Keratinocyte (primary cell): ENCODE measurements around the gene TNRC6A. TPM values are rescaled to one million over a fixed set of nuclear protein-coding genes. Genes with fewer than 3 reads are reported as not detected.

ENCODE experiments used
- DNase-seq: peaks from one replicate; pipeline ENCODE4 v3.0.0-alpha.2; 2011; ENCODE audit warnings: low read depth, missing footprints, low spot score
- FAIRE-seq: peaks from 2 replicates; lab custom pipeline; 2011; peaks lifted over from hg19 to GRCh38; lab: Jason Lieb, UNC
- H2AFZ ChIP-seq: 2 replicates; pipeline ENCODE4 v1.6.0; 2012; ENCODE audit warnings: low read length, control low read depth, inconsistent platforms; ENCODE audit not compliant: control insufficient read depth
- H3K27ac ChIP-seq: 2 replicates; pipeline ENCODE4 v1.5.1; 2011; ENCODE audit warnings: low read length; ENCODE audit not compliant: control insufficient read depth, insufficient read depth
- H3K27me3 ChIP-seq: 3 replicates; pipeline ENCODE4 v1.6.0; 2011; ENCODE audit warnings: low read length; ENCODE audit not compliant: control insufficient read depth, insufficient read depth; ENCODE audit errors: extremely low read depth
- H3K36me3 ChIP-seq, 2 experiments: 2 replicates in 1 of 2; 3 replicates in 1 of 2; pipeline ENCODE4 v1.5.1; 2011; ENCODE audit warnings: low read length in 2 of 2, mild to moderate bottlenecking in 1 of 2; ENCODE audit not compliant: control insufficient read depth in 2 of 2, insufficient read depth in 2 of 2; ENCODE audit errors: extremely low read depth in 1 of 2
- H3K4me1 ChIP-seq: 3 replicates; pipeline ENCODE4 v1.5.1; 2011; ENCODE audit warnings: low read length; ENCODE audit not compliant: control insufficient read depth, insufficient read depth; ENCODE audit errors: extremely low read depth
- H3K4me2 ChIP-seq: 3 replicates; pipeline ENCODE4 v1.6.0; 2011; ENCODE audit warnings: low read depth, low read length; ENCODE audit not compliant: control insufficient read depth, insufficient read depth; ENCODE audit errors: extremely low read depth
- H3K4me3 ChIP-seq, 3 experiments: fragments of 200-600 bp in 1 of 3; sonication (generic) in 1 of 3; 2 replicates in 2 of 3; 3 replicates in 1 of 3; pipeline ENCODE4 v1.5.1; 2011 to 2016; ENCODE audit warnings: low read length in 3 of 3, mild to moderate bottlenecking in 3 of 3, control low read depth in 2 of 3, inconsistent platforms in 1 of 3, low read depth in 1 of 3, mixed read lengths in 1 of 3, mixed run types in 1 of 3, moderate library complexity in 1 of 3; ENCODE audit not compliant: control insufficient read depth in 2 of 3, insufficient read depth in 2 of 3; ENCODE audit errors: extremely low read depth in 1 of 3
- H3K79me2 ChIP-seq: 2 replicates; pipeline ENCODE4 v1.6.0; 2012; ENCODE audit warnings: low read length; ENCODE audit not compliant: control insufficient read depth, insufficient read depth
- H3K9ac ChIP-seq: 3 replicates; pipeline ENCODE4 v1.6.0; 2011; ENCODE audit warnings: low read length; ENCODE audit not compliant: control insufficient read depth, insufficient read depth; ENCODE audit errors: extremely low read depth
- H3K9me1 ChIP-seq: 3 replicates; pipeline ENCODE4 v1.6.0; 2011; ENCODE audit warnings: low read length; ENCODE audit not compliant: control insufficient read depth, insufficient read depth; ENCODE audit errors: extremely low read depth
- H3K9me3 ChIP-seq: 2 replicates; pipeline ENCODE4 v1.5.1; 2012; ENCODE audit warnings: low read depth, low read length; ENCODE audit not compliant: control insufficient read depth
- H4K20me1 ChIP-seq: 3 replicates; pipeline ENCODE4 v1.6.0; 2011; ENCODE audit warnings: low read length; ENCODE audit not compliant: control insufficient read depth, insufficient read depth; ENCODE audit errors: extremely low read depth
- CTCF ChIP-seq, 3 experiments: IDR thresholded peaks in 1 of 3; conservative IDR thresholded peaks in 1 of 3; optimal IDR thresholded peaks in 1 of 3; 2 replicates in 2 of 3; 3 replicates in 1 of 3; pipeline versions ENCODE3 to v1.5.1; 2011; ENCODE audit warnings: low read length in 3 of 3, mild to moderate bottlenecking in 3 of 3, moderate library complexity in 2 of 3, control low read depth in 1 of 3, inconsistent platforms in 1 of 3; ENCODE audit not compliant: insufficient read depth in 2 of 3; ENCODE audit errors: extremely low read depth in 1 of 3
- EZH2 ChIP-seq: IDR thresholded peaks from one replicate; pipeline ENCODE4 v1.6.1; 2012; ENCODE audit warnings: inconsistent platforms, mild to moderate bottlenecking, low read length, moderate library complexity
- dilution Hi-C: fragments of 300-500 bp; cut with MboI; formaldehyde crosslinking; loops from one replicate; pipeline ENCODE4 v1.7.0; 2020; ENCODE audit warnings: low sequenced_read_pairs; ENCODE audit not compliant: extremely low pct_ligation_motif_present
- polyA plus RNA-seq, 5 experiments: library from polyadenylated mRNA; depleted of rRNA in 3 of 5; stranded (reverse) in 3 of 5; stranded (forward) in 1 of 5; unstranded in 1 of 5; fragments of >200 nt; gene quantifications; 1 replicate in 1 of 5; 2 replicates in 3 of 5; 3 replicates in 1 of 5; pipeline versions ENCODE4 v1.2.1 to v1.2.3, GENCODE V29; 2011 to 2012; ENCODE audit warnings: missing spikeins in 2 of 5, low read depth in 1 of 5, low replicate concordance in 1 of 5

Gene TNRC6A
- polyA plus RNA-seq, 1 donor (not counting 4 experiments of a cell fraction or from before 2014, with no cell fraction given), result 23.3 TPM

- Histone ChIP-seq H3K27me3 (no peaks in the 10 kb centered on the region), H3K9me1 (no peaks in the 10 kb centered on the region), H3K4me1 (no peaks in the 10 kb centered on the region), H3K9me3 (no peaks in the 10 kb centered on the region), H3K4me3 (no peak overlapping the region), H2AFZ (no peak overlapping the region), H4K20me1 (no peaks in the 10 kb centered on the region), H3K4me2 (no peak overlapping the region), H3K79me2 (no peaks in the 10 kb centered on the region), H3K36me3 (no peaks in the 10 kb centered on the region), H3K9ac (no peak overlapping the region), H3K27ac (no peak overlapping the region)
- FAIRE-seq (no peak), DNase-seq (no peak)
- dilution Hi-C loops, result no loop called here
- TF ChIP-seq EZH2 (no peak), CTCF (optimal IDR thresholded peaks at IDR 0.05 in 1 of 3, IDR thresholded peaks at IDR 0.05 in 1 of 3, conservative IDR thresholded peaks at IDR 0.05 in 1 of 3; ENCODE audit: extremely low read depth in 1 of 3, insufficient read depth in 2 of 3, low read length in 3 of 3) (no peak)
Measured at GRCh38 chr16:24875466-24875865, 146.0 kb downstream of the TNRC6A start.

Other genes starting within 250 kb of the TNRC6A start
- 20.0 to 32.1 TPM (median 21.3 TPM) in 3 replicates for gene RBBP6, start 190.1 kb upstream of the TNRC6A start, polyA plus RNA-seq
- gene SLC5A11, start 116.3 kb downstream of the TNRC6A start, polyA plus RNA-seq, result 0.07 to 0.17 TPM in 2 of 3 replicates, not detected in the other